NCI-H2227 treated with DMSO at 0.1 percent for 48 hours (cell line): ENCODE results near the gene NAV2.
A peak's percentile ranks its signal among the peaks of the same experiment; 100 is the strongest.
"Not testable (repeated sequence)": the region's sequence is repeated elsewhere in the genome, so short reads cannot be mapped to it uniquely, and the experiment has no call there.

Source experiments
- DNase-seq: peaks from one replicate; lab custom pipeline; 2025; lab: John Stamatoyannopoulos, UW

The NAV2 gene

DNA sequence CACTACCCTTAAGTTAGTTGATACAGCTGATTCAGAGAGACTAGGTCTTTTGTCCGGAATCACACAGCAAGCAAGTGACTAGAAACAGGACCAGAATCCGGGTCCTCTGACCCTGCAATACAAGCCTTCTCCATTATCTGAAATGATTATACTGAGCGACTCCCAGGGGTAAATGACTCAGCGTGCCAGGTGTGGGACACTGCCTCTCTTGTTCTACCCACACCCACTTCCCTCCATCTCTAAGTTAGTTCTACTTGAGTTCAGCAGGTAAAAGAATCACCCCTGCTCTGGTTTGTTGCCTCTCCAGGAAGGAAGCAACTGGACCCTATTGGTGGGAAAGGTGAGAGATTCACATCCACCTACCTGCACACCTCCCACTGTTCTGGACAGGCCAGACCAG, 290.7 kb downstream of the NAV2 start:
- DNase-seq: no peak

DNA sequence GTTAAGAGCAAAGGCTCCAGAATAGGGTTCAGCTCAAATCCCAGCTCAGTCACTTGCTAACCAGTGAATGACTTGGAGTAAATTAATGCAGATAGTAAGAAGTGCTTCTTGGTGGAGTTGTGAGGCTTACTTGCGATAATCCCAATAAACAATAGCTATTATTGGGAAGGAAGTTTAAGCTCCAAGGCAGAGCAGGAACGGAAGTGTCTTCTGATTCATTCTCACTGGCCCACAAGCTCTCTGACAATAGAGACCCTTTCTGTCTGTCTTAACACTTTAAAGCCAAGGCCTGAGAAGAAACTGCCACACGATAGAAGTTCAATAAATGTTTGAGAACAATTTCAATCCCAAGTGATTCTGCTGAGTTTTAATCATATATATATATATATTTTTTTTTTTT, 292.2 kb downstream of the NAV2 start:
- no peak for DNase-seq

DNA sequence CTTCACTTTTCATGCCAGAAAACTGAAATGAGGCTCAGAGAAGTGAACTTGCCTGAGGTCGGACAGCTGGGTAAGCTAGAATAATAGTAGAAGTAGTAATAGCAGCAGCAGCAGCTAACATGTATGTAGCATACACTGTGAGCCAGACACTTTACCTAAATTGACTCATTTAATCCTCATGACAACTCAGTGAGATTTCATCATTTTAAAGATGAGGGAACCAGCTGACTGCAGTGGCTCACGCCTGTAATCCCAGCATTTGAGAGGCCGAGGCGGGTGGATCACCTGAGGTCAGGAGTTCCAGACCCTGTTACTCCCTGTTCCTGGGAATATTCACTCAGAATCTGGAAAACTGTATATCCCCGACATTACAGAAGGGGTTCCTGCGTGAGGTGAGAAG, 293.1 kb downstream of the NAV2 start:
- DNase-seq: no peak

DNA sequence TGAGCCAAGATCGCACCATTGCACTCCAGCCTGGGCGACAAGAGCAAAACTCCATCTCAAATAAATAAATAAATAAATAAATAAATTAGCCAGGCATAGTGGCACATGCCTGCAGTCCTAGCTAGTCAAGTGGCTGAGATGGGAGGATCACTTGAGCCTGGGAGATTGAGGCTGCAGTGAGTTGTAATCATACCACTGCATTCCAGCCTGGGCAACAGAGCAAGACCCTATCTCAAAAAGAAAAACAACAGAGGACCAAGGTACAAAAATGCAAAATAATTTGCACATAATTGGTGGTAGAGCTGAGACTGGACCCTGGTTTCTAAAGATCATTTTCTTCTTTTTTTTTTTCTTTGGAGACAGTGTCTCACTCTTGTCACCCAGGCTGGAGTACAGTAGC, 294.0 kb downstream of the NAV2 start:
- DNase-seq: not testable (repeated sequence)

DNA sequence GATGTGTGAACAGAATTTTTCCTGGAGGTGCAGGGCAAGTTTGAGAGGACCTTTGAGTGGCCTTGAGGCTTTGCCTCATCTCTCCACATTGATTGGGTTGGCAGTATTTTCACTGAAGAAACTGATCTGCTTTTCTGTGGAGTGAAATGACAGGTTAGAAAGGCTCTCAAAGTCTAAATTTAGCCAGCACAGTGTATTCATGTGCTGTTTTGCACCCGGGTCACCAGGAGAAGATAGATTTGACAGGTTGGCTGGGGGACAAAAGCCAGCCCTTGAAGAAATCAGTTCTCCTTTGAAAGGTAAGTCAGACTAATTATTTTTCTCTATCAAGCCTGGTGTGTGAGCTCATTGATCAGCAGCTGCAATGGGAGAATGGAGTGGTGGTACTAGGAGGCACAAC, 294.7 kb downstream of the NAV2 start:
- no peak for DNase-seq

DNA sequence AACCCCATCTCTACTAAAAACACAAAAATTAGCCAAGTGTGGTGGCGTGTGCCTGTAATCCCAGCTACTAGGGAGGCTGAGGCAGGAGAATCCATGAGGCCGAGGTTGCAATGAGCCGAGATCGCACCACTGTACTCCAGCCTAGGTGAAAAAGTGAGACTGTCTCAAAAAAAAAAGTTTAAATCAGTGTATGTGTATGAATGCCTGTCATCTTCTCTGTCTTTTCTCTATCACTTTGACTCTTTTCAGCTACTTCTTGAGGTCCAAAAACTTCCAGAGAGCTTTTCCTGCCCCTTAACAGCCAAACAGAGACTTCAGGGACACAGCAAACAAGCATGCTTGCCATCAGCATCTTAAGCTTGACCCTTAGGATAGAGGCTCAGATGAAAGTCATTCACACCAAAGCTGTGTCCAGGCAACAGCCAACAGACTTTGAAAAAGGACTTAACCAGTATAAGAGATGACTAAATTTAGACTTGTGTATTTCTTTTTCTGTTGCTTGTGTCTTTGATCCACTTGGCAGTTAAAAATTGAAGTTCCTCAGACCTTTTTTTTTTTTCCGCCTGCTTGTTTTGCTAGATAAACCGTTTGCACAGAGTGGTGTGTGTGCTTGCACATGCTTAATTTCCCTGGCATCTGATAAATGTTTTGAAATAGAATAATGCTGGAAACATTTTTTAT, 295.7 kb downstream of the NAV2 start:
- DNase-seq: no peak

DNA sequence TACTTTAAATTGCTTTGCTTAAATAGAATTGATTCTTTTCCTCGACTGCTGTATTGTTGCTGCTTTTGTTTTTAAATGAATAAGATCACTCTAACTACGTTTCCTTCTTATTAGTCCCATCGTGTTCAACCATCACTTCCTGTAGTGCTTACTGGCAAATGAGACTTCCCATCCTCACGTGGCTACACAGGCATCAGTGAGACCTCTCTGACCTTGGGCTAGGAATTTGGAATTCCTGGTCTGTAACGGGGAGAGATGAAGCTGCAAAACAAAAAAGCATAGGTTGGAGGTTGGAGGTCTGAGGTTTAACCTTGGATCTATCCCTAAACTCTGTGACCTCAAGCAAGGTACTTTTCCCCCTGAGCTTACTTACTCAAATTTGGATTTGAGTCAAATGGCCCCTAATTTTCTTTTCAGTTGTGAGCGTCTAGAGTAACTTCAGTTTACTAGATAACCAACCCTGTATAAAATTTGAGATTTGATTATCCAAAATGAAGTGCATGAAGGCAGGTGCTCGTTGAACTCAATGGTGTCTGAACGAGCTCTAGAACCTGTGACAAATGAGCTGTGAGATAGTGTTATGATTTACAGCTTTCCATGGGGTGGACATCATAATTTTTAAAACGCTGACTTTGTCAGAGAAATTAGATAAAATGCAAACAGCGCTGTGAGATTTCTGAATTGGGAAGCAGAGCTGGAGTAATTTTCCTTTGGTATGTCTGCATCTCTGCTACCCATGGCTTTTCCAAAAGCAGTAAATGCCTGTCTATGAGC, 296.4 kb downstream of the NAV2 start:
- DNase-seq: no peak

DNA sequence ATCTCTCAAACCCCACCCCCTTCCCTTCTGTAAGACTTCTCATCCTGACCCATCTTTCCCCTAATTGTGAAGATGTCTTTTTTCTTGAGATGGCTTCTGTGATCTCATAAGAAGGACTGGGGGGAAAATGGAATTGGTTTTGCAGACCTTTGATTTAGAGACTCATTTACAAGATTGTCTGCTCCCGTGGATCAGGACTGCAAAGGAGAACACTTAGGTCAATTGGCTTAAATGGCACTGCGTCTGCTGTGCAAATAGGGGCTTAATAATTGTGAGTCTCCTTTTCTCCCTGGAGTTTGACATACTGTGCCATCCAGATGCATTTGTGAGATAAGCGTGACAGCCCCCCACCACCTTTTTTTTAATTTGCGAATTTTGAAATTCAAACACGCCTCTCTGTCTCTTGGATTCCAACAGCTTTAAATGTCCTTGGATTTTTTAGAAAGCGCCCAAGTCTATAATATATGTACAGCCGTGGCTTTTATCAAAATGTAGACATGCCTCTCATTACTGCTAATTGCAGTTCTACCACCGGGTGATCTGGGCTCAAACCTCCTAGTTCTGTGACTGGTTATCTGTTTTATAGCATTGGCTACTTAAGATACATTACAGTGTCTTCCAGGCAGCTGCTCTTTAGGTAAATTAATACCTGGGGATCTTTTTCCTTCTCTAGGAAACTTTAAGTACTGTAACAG, 297.7 kb downstream of the NAV2 start:
- DNase-seq: peak; percentile 97

DNA sequence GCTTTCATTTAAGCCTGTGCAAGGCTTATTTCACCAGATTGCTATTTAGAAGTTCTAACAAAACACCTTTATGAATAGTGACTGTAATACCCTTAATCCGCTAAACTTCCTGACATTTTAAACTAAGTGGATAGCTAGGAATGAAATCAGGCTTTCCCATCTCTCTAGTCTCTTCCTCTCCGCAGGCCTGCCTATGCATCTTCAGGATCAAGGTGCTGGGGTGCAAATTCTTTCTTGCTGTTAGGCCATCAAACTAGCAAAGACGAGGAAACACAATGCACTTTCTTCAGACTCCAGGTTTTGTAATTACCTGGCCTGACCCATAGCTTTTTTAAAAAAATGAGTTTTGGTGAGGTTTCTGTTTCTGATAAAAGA, 298.2 kb downstream of the NAV2 start:
- DNase-seq: no peak

DNA sequence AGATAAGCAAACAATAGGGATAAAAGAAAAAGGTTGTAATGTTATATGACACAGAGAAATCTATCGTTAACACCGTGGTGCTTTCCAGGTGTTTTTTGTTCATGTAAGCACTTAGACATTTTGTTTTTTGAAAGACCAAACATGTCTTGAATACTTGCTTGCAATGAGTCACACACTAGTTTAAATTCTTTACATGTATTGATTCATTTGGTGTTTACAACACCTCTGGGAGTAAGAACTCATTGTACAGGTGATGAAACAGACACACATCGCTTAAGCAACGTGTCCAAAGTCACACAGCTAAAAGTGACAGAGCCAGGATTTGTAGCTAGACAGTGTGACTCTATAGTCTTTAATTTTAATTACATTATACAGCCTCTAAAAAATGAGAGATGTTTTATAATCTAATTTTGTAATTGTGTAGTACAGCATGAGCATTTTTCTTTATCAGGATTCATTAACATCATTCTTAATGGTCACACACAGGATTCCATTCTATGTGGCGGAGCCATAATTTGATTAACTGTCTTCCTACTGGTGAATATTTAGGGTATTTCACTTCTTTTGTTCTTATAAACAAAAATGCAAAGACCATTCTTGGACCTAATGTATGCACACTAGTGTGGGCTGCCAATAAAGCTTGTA, 298.8 kb downstream of the NAV2 start:
- DNase-seq: no peak

DNA sequence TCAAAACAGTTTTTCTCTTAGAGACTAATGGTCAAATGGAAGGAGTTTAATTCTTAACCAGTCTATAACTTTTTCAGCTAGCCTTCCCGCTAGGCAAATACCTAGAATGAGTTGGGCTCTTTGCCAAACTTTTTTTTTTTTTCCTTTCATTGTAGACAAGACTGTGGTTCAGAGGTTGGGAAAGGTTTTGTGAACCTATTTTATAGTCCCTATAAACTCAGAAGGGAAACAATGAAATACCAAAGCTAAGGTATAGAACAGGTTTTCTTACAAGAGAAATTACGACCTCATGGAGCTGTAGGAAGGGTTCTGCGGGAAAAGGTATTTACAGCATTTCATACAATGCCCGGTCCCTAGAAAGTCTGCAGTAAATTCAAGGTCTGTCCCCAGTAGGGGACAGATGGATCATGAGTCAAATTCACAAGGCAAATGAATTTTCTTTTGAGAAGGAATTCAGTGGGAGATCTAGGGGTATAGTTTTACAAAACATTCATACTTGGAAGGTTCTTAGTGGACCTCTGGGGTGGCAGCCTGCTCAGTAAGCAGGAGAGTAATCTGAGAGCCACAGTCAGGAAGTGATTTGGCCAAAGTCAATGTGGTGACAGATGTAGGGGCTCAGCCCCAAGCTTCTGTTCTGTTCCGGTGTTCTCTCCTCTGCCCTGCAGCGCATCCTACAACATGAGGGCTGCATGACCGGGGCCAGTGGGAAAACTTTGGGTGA, 300.9 kb downstream of the NAV2 start:
- DNase-seq: no peak

DNA sequence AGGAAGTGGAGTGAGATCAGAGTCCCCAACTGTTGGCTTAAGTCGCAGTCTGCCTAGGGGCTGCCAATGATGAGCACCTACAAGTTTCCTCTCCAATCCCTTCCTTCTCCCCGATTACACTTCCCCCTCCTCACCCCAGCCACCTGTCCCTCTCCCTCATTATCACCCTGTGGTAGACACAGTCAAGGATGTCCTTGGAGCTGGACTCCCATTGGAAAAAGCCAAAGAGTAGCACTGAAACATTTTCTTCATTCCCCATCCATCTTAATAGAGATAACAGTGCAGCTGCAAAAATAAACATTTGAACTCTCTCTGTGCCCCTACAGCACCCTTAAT, 301.4 kb downstream of the NAV2 start:
- DNase-seq: no peak

DNA sequence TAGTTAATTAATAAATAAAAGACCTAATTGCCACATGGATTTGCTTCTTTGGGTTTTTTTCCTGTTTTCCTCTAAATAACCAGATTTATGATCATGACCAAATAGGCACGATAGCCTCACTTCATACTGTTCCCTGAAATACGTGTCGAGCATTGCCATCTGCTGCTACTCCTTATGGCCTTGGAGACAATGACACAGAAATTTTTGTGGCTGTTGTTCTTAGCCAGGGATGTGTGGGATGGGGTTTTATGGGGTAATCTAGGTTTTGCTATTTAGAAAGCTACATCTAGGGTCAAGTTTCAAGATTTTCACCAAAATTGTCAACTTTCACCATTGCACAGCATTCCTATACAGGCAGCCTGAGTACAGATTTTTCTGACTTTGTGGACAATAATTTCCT, 302.5 kb downstream of the NAV2 start:
- no peak for DNase-seq

DNA sequence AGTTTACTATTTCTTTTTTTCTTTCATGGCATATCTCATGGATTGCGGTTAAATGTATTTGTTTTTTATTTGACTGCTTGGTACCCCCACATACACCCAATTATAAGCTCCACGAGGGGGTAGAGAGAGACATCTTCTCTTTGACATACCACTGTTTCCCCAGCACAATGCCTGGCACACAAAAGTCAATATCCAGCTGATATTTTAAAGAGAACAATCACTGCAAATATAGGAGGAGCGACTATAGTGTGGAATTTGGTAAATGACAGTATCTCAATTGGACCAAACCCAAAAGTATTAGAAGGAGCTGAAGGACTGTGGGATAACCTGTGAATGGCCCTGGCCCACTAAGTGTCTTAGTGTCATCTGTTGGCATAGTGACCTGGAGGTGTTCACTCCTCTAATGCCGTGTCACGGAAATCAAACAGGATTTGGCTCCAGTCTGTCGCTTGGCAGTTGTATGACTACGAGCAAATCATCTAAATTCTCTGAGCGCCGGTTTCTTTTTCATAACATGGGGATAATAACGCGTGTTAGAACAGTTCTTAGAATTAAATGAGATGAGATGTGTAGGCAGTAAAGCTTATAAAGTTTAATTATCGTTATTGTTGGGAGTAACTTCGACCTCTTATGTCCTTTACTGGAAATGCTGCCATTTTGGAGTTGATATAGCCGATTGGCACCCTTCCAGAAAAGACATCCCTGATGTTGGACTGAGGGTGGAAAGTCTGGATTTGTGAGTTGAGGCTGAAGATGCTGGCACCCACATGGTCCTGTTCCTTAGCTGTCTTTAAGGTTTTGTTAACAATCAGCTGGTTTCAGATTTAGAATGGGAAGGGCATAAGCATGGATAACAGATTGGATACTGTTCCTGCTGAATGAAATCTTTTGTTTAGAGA, 303.1 kb downstream of the NAV2 start:
- peak; percentile 46 for DNase-seq

DNA sequence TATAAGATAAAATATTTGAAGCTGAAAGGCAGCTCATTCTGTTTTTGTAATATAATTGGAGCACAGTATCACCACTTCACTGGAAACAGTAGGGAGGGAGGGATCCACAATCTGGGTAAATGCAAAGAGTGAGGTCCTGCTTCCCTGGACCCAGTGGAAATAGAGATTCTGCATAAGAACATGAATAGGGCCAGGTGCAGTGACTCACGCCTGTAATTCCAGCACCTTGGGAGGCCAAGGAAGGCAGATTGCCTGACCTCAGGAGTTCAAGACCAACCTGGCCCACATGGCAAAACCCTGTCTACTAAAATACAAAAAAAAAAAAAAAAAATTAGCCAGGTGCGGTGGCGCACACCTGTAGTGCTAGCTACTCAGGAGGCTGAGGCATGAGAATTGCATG, 303.9 kb downstream of the NAV2 start:
- no peak for DNase-seq

DNA sequence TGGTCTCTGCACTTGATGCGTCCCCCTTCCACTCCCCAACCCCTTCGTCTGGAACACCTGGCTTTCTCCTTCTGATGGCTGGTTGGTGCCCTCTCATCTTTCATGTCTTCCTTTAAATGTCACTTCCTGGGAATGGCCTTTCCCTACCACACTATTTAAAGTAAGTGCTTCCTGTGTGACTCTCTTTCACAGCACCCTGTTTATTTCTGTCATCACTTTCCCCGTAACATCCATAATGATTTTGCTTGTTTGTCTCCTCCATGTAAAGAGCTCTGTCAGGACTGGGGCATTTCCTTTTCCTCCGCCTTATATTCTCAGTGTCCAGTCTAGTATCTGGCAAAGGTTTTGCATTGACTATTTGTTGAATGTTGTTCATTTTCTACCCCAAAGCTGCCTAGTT, 304.7 kb downstream of the NAV2 start:
- DNase-seq: no peak

DNA sequence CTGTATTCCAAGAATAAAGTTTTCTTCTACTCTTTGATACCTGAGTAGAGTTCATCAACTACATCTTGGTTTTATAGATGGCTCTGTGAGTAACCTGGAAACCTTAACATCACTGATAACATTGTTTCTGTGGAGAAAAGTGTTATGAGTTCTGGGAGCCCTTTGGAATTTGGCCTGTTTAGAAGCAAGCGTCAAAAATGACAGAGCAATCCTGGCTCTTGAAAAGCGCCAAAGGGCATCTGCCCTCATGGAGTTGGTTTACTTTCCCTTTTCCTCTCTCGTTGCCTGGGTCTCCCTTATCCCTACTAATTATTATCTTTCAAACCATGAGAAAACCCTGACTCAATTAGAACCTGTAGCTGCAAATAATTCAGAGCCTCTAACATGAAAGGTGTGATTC, 307.6 kb downstream of the NAV2 start:
- no peak for DNase-seq

DNA sequence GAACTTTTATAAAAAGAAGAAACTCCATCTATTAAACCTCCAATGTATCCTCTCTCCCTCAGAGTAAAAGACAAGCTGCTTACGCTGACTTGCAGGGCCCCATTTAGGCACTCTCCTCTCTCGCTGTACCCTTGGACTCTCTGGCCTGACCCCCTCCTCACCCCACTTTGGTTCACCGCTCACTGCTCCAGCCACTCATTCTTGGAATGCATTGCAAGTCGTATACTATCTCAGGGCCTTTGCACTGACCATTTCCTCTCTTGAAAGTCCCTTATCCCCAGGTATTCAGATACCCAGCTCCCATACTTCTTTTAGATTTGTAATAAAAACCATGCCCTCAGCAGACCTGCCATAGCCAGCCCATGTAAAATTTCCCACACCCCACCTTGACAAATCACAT, 308.1 kb downstream of the NAV2 start:
- DNase-seq: no peak

DNA sequence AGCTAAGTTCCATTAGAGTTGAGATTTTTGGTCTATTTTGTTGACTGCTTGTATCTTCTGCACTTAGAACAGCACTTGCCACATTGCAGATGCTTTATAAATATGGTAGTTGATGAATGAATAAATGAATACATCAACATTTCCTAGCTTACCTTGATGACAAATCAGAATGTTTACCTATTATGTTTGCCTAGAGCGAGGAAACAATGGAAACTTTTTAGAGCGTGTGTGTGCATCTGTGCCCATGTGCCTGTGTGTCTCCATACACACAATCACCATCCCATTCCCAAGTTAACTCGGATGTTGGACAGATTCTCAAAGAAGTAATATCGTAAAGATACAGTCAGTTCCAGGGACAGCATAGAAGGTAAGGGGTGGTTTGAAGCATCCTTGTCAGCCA, 308.6 kb downstream of the NAV2 start:
- DNase-seq: no peak

DNA sequence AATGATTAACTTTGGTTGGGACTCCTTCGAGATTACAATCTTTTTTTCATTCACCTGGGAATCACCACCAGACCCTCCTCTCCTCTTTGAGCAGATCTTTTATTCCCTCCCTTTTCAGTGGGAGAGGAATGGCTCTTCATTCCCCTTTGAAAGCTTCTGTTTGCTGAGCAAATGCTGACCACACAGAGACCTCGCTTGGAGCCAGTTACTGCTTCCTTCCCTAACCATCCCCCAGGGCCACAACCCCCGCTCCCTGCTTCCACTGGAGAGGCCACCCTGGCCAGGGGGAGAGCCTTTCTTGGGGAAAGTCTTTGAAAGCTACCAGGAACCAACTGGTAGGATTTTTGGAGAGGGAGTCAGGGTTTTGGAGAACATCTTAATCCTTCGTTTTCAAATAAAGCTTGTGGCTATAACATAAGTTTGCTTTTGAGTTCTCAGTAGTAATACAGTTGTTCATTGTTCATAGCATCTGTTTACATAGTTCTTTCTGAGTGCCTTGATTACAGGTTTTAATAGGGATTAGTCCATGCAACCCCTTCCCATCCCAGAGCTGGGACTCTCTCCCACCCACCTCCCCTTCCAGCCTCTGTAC, 309.2 kb downstream of the NAV2 start:
- DNase-seq: no peak
